HEK293 (cell line): ENCODE results near the gene CADM1.

Experiments
- ZNF221 ChIP-seq: fragments of 450-650 bp; formaldehyde crosslinking; IDR thresholded peaks from 2 replicates; pipeline ENCODE4 v1.5.1; 2017; ENCODE audit warnings: missing biosample characterization, missing genetic modification characterization, borderline replicate concordance
- TF ChIP-seq, protein P1 (sequence below): fragments of 450-650 bp; formaldehyde crosslinking; IDR thresholded peaks from 2 replicates; pipeline ENCODE4 v1.5.1; 2016; ENCODE audit warnings: missing biosample characterization, missing genetic modification characterization
- TF ChIP-seq, protein P2 (sequence below): fragments of 450-650 bp; formaldehyde crosslinking; IDR thresholded peaks from 2 replicates; pipeline ENCODE4 v1.5.1; 2016; ENCODE audit warnings: missing biosample characterization, missing genetic modification characterization

DNA sequence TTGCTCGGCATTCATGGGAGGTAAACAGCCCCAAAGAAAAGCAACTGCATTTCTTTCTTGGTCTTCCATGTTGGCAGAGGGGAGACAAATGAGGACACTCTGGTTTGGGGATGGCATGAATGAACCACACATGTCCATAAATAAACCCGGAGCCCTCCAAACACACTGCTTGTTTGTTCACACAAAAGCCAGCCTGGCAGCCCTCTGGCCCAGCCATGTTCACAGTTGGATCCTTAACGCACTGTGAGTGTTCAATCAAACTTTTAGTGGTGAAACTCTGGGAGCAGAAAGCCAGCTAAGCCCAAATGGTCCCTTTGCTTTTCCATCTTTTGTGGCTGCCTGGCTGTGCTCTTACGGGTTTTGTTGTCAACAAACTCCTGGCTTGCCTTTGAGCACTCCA is 336.8 kb downstream of the CADM1 start:
- TF ChIP-seq, protein P1, sequence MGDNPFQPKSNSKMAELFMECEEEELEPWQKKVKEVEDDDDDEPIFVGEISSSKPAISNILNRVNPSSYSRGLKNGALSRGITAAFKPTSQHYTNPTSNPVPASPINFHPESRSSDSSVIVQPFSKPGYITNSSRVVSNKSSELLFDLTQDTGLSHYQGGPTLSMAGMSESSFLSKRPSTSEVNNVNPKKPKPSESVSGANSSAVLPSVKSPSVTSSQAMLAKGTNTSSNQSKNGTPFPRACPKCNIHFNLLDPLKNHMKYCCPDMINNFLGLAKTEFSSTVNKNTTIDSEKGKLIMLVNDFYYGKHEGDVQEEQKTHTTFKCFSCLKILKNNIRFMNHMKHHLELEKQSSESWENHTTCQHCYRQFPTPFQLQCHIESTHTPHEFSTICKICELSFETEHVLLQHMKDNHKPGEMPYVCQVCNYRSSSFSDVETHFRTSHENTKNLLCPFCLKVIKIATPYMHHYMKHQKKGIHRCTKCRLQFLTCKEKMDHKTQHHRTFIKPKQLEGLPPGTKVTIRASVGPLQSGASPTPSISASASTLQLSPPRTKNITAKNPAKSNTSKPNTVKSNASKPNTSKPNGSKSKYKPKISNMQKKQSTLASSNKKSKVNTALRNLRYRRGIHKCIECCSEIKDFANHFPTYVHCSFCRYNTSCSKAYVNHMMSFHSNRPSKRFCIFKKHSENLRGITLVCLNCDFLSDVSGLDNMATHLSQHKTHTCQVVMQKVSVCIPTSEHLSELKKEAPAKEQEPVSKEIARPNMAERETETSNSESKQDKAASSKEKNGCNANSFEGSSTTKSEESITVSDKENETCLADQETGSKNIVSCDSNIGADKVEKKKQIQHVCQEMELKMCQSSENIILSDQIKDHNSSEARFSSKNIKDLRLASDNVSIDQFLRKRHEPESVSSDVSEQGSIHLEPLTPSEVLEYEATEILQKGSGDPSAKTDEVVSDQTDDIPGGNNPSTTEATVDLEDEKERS (tag by site-specific recombination), result no peak
- TF ChIP-seq, protein P2, sequence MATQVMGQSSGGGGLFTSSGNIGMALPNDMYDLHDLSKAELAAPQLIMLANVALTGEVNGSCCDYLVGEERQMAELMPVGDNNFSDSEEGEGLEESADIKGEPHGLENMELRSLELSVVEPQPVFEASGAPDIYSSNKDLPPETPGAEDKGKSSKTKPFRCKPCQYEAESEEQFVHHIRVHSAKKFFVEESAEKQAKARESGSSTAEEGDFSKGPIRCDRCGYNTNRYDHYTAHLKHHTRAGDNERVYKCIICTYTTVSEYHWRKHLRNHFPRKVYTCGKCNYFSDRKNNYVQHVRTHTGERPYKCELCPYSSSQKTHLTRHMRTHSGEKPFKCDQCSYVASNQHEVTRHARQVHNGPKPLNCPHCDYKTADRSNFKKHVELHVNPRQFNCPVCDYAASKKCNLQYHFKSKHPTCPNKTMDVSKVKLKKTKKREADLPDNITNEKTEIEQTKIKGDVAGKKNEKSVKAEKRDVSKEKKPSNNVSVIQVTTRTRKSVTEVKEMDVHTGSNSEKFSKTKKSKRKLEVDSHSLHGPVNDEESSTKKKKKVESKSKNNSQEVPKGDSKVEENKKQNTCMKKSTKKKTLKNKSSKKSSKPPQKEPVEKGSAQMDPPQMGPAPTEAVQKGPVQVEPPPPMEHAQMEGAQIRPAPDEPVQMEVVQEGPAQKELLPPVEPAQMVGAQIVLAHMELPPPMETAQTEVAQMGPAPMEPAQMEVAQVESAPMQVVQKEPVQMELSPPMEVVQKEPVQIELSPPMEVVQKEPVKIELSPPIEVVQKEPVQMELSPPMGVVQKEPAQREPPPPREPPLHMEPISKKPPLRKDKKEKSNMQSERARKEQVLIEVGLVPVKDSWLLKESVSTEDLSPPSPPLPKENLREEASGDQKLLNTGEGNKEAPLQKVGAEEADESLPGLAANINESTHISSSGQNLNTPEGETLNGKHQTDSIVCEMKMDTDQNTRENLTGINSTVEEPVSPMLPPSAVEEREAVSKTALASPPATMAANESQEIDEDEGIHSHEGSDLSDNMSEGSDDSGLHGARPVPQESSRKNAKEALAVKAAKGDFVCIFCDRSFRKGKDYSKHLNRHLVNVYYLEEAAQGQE (tag by site-specific recombination), result no peak
- TF ChIP-seq ZNF221 (tag by site-specific recombination), result no peak
